ENCODE results near the gene STT3B.

- TF ChIP-seq POLR2AphosphoS5 (IDR thresholded peaks at IDR 0.05) = no peak
- no peak for TF ChIP-seq CTCF (IDR thresholded peaks at IDR 0.05 in 8 of 11, conservative IDR thresholded peaks at IDR 0.05 in 3 of 11)
Measured at GRCh38 chr3:31488475-31489017, 44.2 kb upstream of the STT3B start.

Measured in spleen (tissue), 7 donors.